ENCODE results near the gene ADCY1.

- TF ChIP-seq CTCF (conservative IDR thresholded peaks at IDR 0.05) (no peak), EZH2 (IDR thresholded peaks at IDR 0.05; ENCODE audit: low read depth) (no peak)
Observed at GRCh38 chr7:45581271-45581780, 7.2 kb downstream of the ADCY1 start.
